Measurements from ENCODE around the gene SLC4A5. TPM values are rescaled to one million over a fixed set of nuclear protein-coding genes. Genes with fewer than 3 reads are reported as not detected.

The SLC4A5 gene
- total RNA-seq, 1 donor = 0.36 TPM

DNA sequence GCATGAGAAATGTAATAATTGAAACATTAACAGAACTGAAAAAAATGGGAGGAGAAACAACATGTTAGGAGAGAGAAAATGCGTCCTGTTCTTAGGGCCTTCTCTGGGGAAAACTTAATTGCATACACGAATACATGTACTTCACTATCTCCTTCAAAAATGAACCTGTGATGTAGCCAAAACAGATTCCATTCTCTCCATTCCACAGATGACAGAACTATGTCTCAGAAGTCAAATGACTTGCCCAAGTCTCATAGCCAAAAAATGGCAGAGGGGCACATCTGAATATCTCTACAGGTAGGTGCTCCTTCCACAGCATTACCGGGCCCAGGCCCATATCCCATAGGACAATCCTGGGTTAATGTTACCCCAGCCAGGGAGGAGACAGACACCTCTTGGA lies 40.8 kb upstream of the SLC4A5 start:
- Histone ChIP-seq H2AFZ (ENCODE audit: low read length) (no peak overlapping the region), H3K4me2 (ENCODE audit: insufficient read depth, low read length) (peak overlapping the region; percentile 32), H3K27me3 (ENCODE audit: insufficient read depth, low read length) (no peaks in the 10 kb centered on the region), H3K4me3 (ENCODE audit: insufficient read depth, low read length) (no peak overlapping the region), H3K36me3 (ENCODE audit: insufficient read depth, low read length) (no peaks in the 10 kb centered on the region), H3K27ac (ENCODE audit: low read depth, low read length) (peak overlapping the region; percentile 58), H3K9me3 (ENCODE audit: low read depth, low read length) (no peaks in the 10 kb centered on the region), H3K4me1 (ENCODE audit: insufficient read depth, low read length) (peaks cover 45% of the 10 kb centered on the region), H4K20me1 (ENCODE audit: insufficient read depth, low read length) (peaks cover 25% of the 10 kb centered on the region), H3K79me2 (ENCODE audit: insufficient read depth, low read length) (peaks cover 85% of the 10 kb centered on the region)
- DNase-seq (ENCODE audit: insufficient read length, low spot score, missing footprints) = peak; percentile 74
- TF ChIP-seq, protein P1, sequence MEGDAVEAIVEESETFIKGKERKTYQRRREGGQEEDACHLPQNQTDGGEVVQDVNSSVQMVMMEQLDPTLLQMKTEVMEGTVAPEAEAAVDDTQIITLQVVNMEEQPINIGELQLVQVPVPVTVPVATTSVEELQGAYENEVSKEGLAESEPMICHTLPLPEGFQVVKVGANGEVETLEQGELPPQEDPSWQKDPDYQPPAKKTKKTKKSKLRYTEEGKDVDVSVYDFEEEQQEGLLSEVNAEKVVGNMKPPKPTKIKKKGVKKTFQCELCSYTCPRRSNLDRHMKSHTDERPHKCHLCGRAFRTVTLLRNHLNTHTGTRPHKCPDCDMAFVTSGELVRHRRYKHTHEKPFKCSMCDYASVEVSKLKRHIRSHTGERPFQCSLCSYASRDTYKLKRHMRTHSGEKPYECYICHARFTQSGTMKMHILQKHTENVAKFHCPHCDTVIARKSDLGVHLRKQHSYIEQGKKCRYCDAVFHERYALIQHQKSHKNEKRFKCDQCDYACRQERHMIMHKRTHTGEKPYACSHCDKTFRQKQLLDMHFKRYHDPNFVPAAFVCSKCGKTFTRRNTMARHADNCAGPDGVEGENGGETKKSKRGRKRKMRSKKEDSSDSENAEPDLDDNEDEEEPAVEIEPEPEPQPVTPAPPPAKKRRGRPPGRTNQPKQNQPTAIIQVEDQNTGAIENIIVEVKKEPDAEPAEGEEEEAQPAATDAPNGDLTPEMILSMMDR (IDR thresholded peaks at IDR 0.05; ENCODE audit: extremely low read depth, low read depth, low read length) = no peak

DNA sequence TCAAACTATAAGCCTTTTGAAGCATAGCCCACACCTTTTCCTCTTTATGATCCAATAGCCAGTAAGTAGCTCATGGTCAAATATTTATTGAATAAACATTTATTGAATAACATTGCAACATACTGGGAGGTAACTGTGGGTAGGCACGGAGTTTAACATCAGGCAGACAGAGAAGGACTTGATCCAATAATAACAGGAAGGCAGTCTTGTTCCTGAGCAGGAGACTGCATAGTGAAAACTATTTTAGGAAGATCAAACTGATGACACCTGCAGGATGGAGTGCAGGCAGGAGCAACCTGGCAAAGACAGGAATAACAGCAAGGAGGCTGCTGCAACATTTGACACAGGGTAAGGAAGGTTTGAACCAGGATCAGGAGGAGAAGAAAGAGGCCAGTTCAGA lies 40.0 kb upstream of the SLC4A5 start:
- H3K27ac ChIP-seq (ENCODE audit: low read depth, low read length) = peak overlapping the region; percentile 58
- no peak overlapping the region for H2AFZ ChIP-seq (ENCODE audit: low read length)
- peaks cover 17% of the 10 kb centered on the region for H4K20me1 ChIP-seq (ENCODE audit: insufficient read depth, low read length)
- TF ChIP-seq, protein P1 (IDR thresholded peaks at IDR 0.05; ENCODE audit: extremely low read depth, low read depth, low read length) = no peak
- H3K9me3 ChIP-seq (ENCODE audit: low read depth, low read length) = no peaks in the 10 kb centered on the region
- H3K36me3 ChIP-seq (ENCODE audit: insufficient read depth, low read length) = no peaks in the 10 kb centered on the region
- H3K27me3 ChIP-seq (ENCODE audit: insufficient read depth, low read length) = no peaks in the 10 kb centered on the region
- DNase-seq (ENCODE audit: insufficient read length, low spot score, missing footprints) = peak; percentile 87
- peaks cover 46% of the 10 kb centered on the region for H3K4me1 ChIP-seq (ENCODE audit: insufficient read depth, low read length)
- H3K4me3 ChIP-seq (ENCODE audit: insufficient read depth, low read length) = no peak overlapping the region
- H3K79me2 ChIP-seq (ENCODE audit: insufficient read depth, low read length) = peaks cover 84% of the 10 kb centered on the region
- H3K4me2 ChIP-seq (ENCODE audit: insufficient read depth, low read length) = peak overlapping the region; percentile 32

DNA sequence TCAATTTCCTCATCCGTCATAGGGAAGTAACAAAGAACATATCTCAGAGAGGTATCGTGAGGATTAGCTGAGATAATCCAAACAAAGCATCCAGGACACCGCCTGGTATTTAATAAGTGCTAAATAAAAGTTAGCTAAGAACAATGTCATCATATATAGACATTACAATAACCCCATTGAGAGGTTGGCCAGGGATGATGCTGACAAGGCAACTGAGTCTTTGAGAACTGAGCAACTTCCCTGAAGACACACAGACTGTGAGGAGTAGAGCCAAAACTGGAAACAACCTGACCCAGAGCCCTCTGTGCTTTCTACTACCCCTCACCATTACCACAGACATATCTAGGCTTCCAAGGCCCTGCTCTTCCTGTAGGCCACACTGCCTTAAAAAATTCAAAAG lies 38.5 kb upstream of the SLC4A5 start:
- DNase-seq (ENCODE audit: insufficient read length, low spot score, missing footprints) = peak; percentile 36
- Histone ChIP-seq H3K79me2 (ENCODE audit: insufficient read depth, low read length) (peaks cover 84% of the 10 kb centered on the region), H3K4me1 (ENCODE audit: insufficient read depth, low read length) (peaks cover 31% of the 10 kb centered on the region), H3K4me2 (ENCODE audit: insufficient read depth, low read length) (no peak overlapping the region), H3K4me3 (ENCODE audit: insufficient read depth, low read length) (no peak overlapping the region), H2AFZ (ENCODE audit: low read length) (no peak overlapping the region), H3K27ac (ENCODE audit: low read depth, low read length) (no peak overlapping the region), H3K36me3 (ENCODE audit: insufficient read depth, low read length) (peaks cover 14% of the 10 kb centered on the region), H4K20me1 (ENCODE audit: insufficient read depth, low read length) (peaks cover 12% of the 10 kb centered on the region), H3K27me3 (ENCODE audit: insufficient read depth, low read length) (no peaks in the 10 kb centered on the region), H3K9me3 (ENCODE audit: low read depth, low read length) (no peaks in the 10 kb centered on the region)
- TF ChIP-seq, protein P1 (IDR thresholded peaks at IDR 0.05; ENCODE audit: extremely low read depth, low read depth, low read length) = no peak

DNA sequence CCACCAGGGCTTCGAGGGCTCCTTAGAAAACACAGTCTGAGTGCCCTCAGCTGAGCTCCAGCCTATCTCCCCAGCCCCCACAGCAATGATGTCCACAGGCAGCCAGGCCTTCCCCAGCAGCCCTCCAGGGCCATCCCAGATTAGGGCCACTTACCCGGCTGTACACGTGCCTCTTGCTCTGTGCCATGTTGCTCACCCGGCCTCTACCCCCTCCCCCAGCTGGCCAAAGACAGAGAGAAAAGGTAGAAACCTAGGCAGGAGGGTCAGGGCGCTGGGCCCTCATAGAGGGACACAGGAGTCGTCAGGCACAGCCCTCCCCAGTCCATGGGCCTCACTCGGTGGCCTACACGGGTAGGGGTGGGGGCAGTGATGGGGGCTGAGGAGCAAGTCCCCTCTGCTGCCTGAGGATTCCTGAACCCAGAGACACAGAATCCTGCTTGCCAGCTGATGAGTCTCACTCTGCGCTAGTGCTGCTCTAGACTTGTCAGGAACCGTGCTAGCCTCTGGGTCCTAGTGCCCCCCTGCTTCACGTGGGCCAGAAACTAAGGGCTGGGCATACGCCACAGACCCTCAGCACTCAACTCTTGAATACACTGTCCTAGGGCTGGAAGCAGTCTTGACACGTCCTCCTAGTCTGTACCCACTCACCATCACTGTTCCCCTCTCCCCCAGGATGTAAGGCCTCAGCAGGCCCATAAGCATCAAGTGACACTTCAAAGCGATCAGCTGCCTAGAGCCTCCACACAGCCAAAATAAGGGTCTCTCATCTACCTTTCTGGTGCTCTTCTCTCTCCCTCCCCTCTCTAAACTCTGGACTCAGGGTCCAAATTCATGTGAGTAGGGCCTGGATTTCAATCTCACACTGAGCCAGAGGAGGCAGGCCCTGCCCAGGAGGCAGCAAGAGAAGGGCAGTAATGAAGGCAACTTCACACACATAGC lies 36.9 kb upstream of the SLC4A5 start, which contains the start of gene DCTN1:
TSS of gene DCTN1 (minus strand) at position 461 of the 939 bp plus-strand sequence. CDS start at position 187, 274 bp downstream.
- TF ChIP-seq, protein P1 (IDR thresholded peaks at IDR 0.05; ENCODE audit: extremely low read depth, low read depth, low read length) = no peak
- H4K20me1 ChIP-seq (ENCODE audit: insufficient read depth, low read length) = peaks cover 23% of the 10 kb centered on the region
- H2AFZ ChIP-seq (ENCODE audit: low read length) = peak within 1 kb of the TSS; percentile 11

More for the DNA sequence above, 36.9 kb upstream of the SLC4A5 start, which contains the start of gene DCTN1:
- no peaks in the 10 kb centered on the region for H3K27me3 ChIP-seq (ENCODE audit: insufficient read depth, low read length)
- peaks cover 31% of the 10 kb centered on the region for H3K4me1 ChIP-seq (ENCODE audit: insufficient read depth, low read length)
- peak; percentile 97 for DNase-seq (ENCODE audit: insufficient read length, low spot score, missing footprints)
- H3K9me3 ChIP-seq (ENCODE audit: low read depth, low read length) = no peaks in the 10 kb centered on the region
- peaks cover 28% of the 10 kb centered on the region for H3K36me3 ChIP-seq (ENCODE audit: insufficient read depth, low read length)
- peak within 1 kb of the TSS; percentile 71 for H3K4me3 ChIP-seq (ENCODE audit: insufficient read depth, low read length)
- H3K4me2 ChIP-seq (ENCODE audit: insufficient read depth, low read length) = peak within 1 kb of the TSS; percentile 83
- peaks cover 84% of the 10 kb centered on the region for H3K79me2 ChIP-seq (ENCODE audit: insufficient read depth, low read length)
- H3K27ac ChIP-seq (ENCODE audit: low read depth, low read length) = peak within 1 kb of the TSS; percentile 70

All from osteoblast (primary cell).